Astrocyte (in vitro differentiated cells and primary cell): ENCODE results near the gene PDAP1. TPM values are rescaled to one million over a fixed set of nuclear protein-coding genes. Genes with fewer than 3 reads are reported as not detected.
A peak's percentile ranks its signal among the peaks of the same experiment; 100 is the strongest.

Source experiments
- DNase-seq: peaks from one replicate; pipeline ENCODE4 v3.0.0-alpha.2; 2010; ENCODE audit warnings: low read depth
- FAIRE-seq: peaks from 2 replicates; lab custom pipeline; 2011; peaks lifted over from hg19 to GRCh38; lab: Jason Lieb, UNC
- H2AFZ ChIP-seq: 2 replicates; pipeline ENCODE4 v1.6.0; 2012; ENCODE audit warnings: low read depth, low read length, inconsistent platforms
- H3K27ac ChIP-seq: 2 replicates; pipeline ENCODE4 v1.5.1; 2011; ENCODE audit warnings: low read depth, low read length, inconsistent platforms
- H3K27me3 ChIP-seq: 2 replicates; pipeline ENCODE4 v1.6.0; 2011; ENCODE audit warnings: low read length, inconsistent platforms; ENCODE audit not compliant: insufficient read depth
- H3K36me3 ChIP-seq: 2 replicates; pipeline ENCODE4 v1.5.1; 2011; ENCODE audit warnings: low read length, inconsistent platforms; ENCODE audit not compliant: insufficient read depth
- H3K4me1 ChIP-seq: 2 replicates; pipeline ENCODE4 v1.5.1; 2011; ENCODE audit warnings: low read length, inconsistent platforms; ENCODE audit not compliant: insufficient read depth
- H3K4me2 ChIP-seq: 2 replicates; pipeline ENCODE4 v1.6.0; 2012; ENCODE audit warnings: low read length, inconsistent platforms
- H3K4me3 ChIP-seq: 2 replicates; pipeline ENCODE4 v1.5.1; 2011; ENCODE audit warnings: low read depth, mild to moderate bottlenecking, low read length, inconsistent platforms; ENCODE audit not compliant: insufficient read depth
- H3K79me2 ChIP-seq: 2 replicates; pipeline ENCODE4 v1.6.0; 2012; ENCODE audit warnings: mild to moderate bottlenecking, low read length, inconsistent platforms; ENCODE audit not compliant: insufficient read depth
- H3K9ac ChIP-seq: 2 replicates; pipeline ENCODE4 v1.6.0; 2012; ENCODE audit warnings: mild to moderate bottlenecking, low read length, inconsistent platforms
- H3K9me3 ChIP-seq: 2 replicates; pipeline ENCODE4 v1.5.1; 2012; ENCODE audit warnings: low read depth, mild to moderate bottlenecking, low read length, inconsistent platforms; ENCODE audit not compliant: insufficient read depth
- H4K20me1 ChIP-seq: 2 replicates; pipeline ENCODE4 v1.6.0; 2012; ENCODE audit warnings: low read length, inconsistent platforms; ENCODE audit not compliant: insufficient read depth
- H3K27ac Mint-ChIP-seq: one replicate; pipeline ENCODE4 v1.8.0; 2021; ENCODE audit warnings: mild to moderate bottlenecking, mixed read lengths; ENCODE audit not compliant: unreplicated experiment
- H3K27me3 Mint-ChIP-seq: one replicate; pipeline ENCODE4 v1.8.0; 2021; ENCODE audit warnings: low read depth, mixed read lengths; ENCODE audit not compliant: unreplicated experiment
- H3K36me3 Mint-ChIP-seq: one replicate; pipeline ENCODE4 v1.8.0; 2021; ENCODE audit warnings: low read depth, mixed read lengths; ENCODE audit not compliant: unreplicated experiment
- H3K4me1 Mint-ChIP-seq: one replicate; pipeline ENCODE4 v1.8.0; 2021; ENCODE audit warnings: low read depth, mixed read lengths; ENCODE audit not compliant: unreplicated experiment
- H3K4me3 Mint-ChIP-seq: one replicate; pipeline ENCODE4 v1.8.0; 2021; ENCODE audit warnings: mild to moderate bottlenecking, moderate library complexity, mixed read lengths; ENCODE audit not compliant: unreplicated experiment
- H3K9me3 Mint-ChIP-seq: one replicate; pipeline ENCODE4 v1.8.0; 2021; ENCODE audit warnings: mild to moderate bottlenecking, mixed read lengths; ENCODE audit not compliant: unreplicated experiment
- CTCF ChIP-seq: IDR thresholded peaks from 2 replicates; pipeline ENCODE4 v1.5.1; 2011; ENCODE audit warnings: low read depth, mild to moderate bottlenecking, inconsistent platforms, low read length, moderate library complexity; ENCODE audit not compliant: insufficient read depth
- EZH2 ChIP-seq: IDR thresholded peaks from 2 replicates; pipeline ENCODE4 v1.6.1; 2012; ENCODE audit warnings: mild to moderate bottlenecking, low read length, inconsistent platforms; ENCODE audit not compliant: insufficient read depth
- total RNA-seq: library from RNA; stranded (reverse); gene quantifications from 2 replicates; pipeline ENCODE4 v1.2.1, GENCODE V29; 2021

PDAP1 gene
- total RNA-seq, 1 donor from 2014 or later: 106 TPM

GRCh38 chr7:99396418-99397296 lies 11.7 kb downstream of the PDAP1 start:
- Histone ChIP-seq H3K4me3 (no peak overlapping the region), H2AFZ (no peak overlapping the region), H3K9me3 (no peaks in the 10 kb centered on the region), H3K27ac (no peak overlapping the region), H3K27me3 (no peaks in the 10 kb centered on the region), H4K20me1 (peaks cover 84% of the 10 kb centered on the region), H3K4me1 (peaks cover 17% of the 10 kb centered on the region), H3K4me2 (no peak overlapping the region), H3K36me3 (peaks cover 37% of the 10 kb centered on the region), H3K9ac (no peak overlapping the region), H3K79me2 (peaks cover 27% of the 10 kb centered on the region)
- Mint-ChIP-seq H3K4me3 (no peak overlapping the region), H3K9me3 (no peaks in the 10 kb centered on the region), H3K27ac (peak overlapping the region; percentile 62), H3K36me3 (peaks cover 21% of the 10 kb centered on the region), H3K27me3 (no peaks in the 10 kb centered on the region), H3K4me1 (peaks cover 14% of the 10 kb centered on the region)
- TF ChIP-seq EZH2 (no peak), CTCF (no peak)
- DNase-seq (no peak), FAIRE-seq (no peak)

GRCh38 chr7:99395616-99396327 lies 12.6 kb downstream of the PDAP1 start:
- Histone ChIP-seq H2AFZ (no peak overlapping the region), H3K9ac (no peak overlapping the region), H3K9me3 (no peaks in the 10 kb centered on the region), H3K36me3 (peaks cover 40% of the 10 kb centered on the region), H3K4me1 (peaks cover 17% of the 10 kb centered on the region), H3K27ac (no peak overlapping the region), H3K4me2 (no peak overlapping the region), H3K27me3 (no peaks in the 10 kb centered on the region), H4K20me1 (peaks cover 86% of the 10 kb centered on the region), H3K4me3 (no peak overlapping the region), H3K79me2 (peaks cover 27% of the 10 kb centered on the region)
- FAIRE-seq (no peak), DNase-seq (no peak)
- TF ChIP-seq CTCF: no peak
- H3K4me3 Mint-ChIP-seq: no peak overlapping the region
- H3K27me3 Mint-ChIP-seq: no peaks in the 10 kb centered on the region
- peak overlapping the region; percentile 62 for H3K27ac Mint-ChIP-seq
- H3K4me1 Mint-ChIP-seq: peaks cover 14% of the 10 kb centered on the region
- H3K9me3 Mint-ChIP-seq: no peaks in the 10 kb centered on the region
- peaks cover 18% of the 10 kb centered on the region for H3K36me3 Mint-ChIP-seq
